ENCODE measurements around the gene DNASE1.

DNA sequence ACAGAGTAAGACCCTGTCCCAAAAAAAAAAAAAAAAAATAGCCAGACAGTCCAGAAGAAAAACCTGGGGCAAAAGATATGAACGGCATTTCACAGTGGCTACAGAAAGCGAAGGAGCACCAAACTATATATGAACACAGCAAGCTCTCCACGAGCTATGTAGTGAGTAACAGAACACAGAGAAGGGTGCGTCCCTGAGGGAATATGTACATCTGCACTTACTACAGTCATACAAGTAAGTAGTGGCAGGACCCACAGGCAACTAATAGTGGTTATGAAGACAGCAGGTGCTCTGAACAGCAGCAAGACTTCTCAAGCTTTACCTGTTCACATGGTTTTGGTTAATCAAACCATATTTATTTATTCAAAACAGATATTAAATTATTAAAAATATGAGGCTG lies 47.0 kb downstream of the DNASE1 start:
- TF ChIP-seq, protein P1, sequence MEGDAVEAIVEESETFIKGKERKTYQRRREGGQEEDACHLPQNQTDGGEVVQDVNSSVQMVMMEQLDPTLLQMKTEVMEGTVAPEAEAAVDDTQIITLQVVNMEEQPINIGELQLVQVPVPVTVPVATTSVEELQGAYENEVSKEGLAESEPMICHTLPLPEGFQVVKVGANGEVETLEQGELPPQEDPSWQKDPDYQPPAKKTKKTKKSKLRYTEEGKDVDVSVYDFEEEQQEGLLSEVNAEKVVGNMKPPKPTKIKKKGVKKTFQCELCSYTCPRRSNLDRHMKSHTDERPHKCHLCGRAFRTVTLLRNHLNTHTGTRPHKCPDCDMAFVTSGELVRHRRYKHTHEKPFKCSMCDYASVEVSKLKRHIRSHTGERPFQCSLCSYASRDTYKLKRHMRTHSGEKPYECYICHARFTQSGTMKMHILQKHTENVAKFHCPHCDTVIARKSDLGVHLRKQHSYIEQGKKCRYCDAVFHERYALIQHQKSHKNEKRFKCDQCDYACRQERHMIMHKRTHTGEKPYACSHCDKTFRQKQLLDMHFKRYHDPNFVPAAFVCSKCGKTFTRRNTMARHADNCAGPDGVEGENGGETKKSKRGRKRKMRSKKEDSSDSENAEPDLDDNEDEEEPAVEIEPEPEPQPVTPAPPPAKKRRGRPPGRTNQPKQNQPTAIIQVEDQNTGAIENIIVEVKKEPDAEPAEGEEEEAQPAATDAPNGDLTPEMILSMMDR (conservative IDR thresholded peaks at IDR 0.05 in 1 of 2, IDR thresholded peaks at IDR 0.05 in 1 of 2; ENCODE audit: extremely low read depth in 1 of 2, insufficient read depth in 1 of 2, low read depth in 1 of 2, low read length in 2 of 2) = no peak
- no peak for TF ChIP-seq EZH2 (IDR thresholded peaks at IDR 0.05; ENCODE audit: borderline replicate concordance, low read length)
